H1 (cell line): ENCODE data around the gene CCNE1. TPM values are rescaled to one million over a fixed set of nuclear protein-coding genes. Genes with fewer than 3 reads are reported as not detected.

Source experiments
- CTCF ChIA-PET: fragments of 300-600 bp; sonication (Branson Sonifier 250); formaldehyde crosslinking; loops from one replicate; lab custom pipeline; 2021; ENCODE audit not compliant: partially characterized antibody; lab: Charles Lee
- POLR2A ChIA-PET: fragments of 300-600 bp; sonication (Branson Sonifier 250); formaldehyde crosslinking; loops from one replicate; lab custom pipeline; 2021; ENCODE audit warnings: inconsistent platforms; ENCODE audit not compliant: partially characterized antibody; lab: Charles Lee
- DNase-seq, 2 experiments: peaks; one replicate each; pipeline versions ENCODE4 v3.0.0 to v3.0.0-alpha.2; 2010 to 2022; ENCODE audit warnings: low spot score in 2 of 2, low read depth in 1 of 2, mixed read lengths in 1 of 2
- FAIRE-seq: peaks from 2 replicates; lab custom pipeline; 2011; peaks lifted over from hg19 to GRCh38; lab: Jason Lieb, UNC
- H2AFZ ChIP-seq: 2 replicates; pipeline ENCODE4 v1.8.1; 2012; ENCODE audit warnings: low read length, inconsistent platforms
- H2AK5ac ChIP-seq: 2 replicates; pipeline ENCODE4 v1.6.1; 2013; ENCODE audit warnings: low read depth, low read length
- H2BK120ac ChIP-seq: replicated peaks from 2 replicates; pipeline ENCODE3; 2013; ENCODE audit warnings: low read depth, low read length, inconsistent platforms
- H2BK12ac ChIP-seq: 2 replicates; pipeline ENCODE4 v1.6.1; 2013; ENCODE audit warnings: low read depth, low read length
- H2BK15ac ChIP-seq: 2 replicates; pipeline ENCODE4 v1.6.1; 2013; ENCODE audit warnings: low read length
- H2BK20ac ChIP-seq: 2 replicates; pipeline ENCODE4 v1.6.1; 2013; ENCODE audit warnings: low read length
- H2BK5ac ChIP-seq: 2 replicates; pipeline ENCODE4 v1.6.1; 2013; ENCODE audit warnings: low read depth, low read length
- H3K14ac ChIP-seq: 2 replicates; pipeline ENCODE4 v1.6.1; 2013; ENCODE audit warnings: inconsistent platforms; ENCODE audit not compliant: insufficient read length
- H3K18ac ChIP-seq: 2 replicates; pipeline ENCODE4 v1.6.1; 2013; ENCODE audit warnings: low read length; ENCODE audit errors: extremely low read depth
- H3K23ac ChIP-seq: 2 replicates; pipeline ENCODE4 v1.6.1; 2013; ENCODE audit warnings: inconsistent platforms; ENCODE audit not compliant: insufficient read length
- H3K23me2 ChIP-seq: 2 replicates; pipeline ENCODE4 v1.6.1; 2013; ENCODE audit warnings: low read depth, low read length
- H3K27ac ChIP-seq: 2 replicates; pipeline ENCODE4 v1.6.1; 2011; ENCODE audit warnings: low read depth, low read length, inconsistent platforms
- H3K27me3 ChIP-seq, 4 experiments: replicated peaks in 1 of 4; 1 replicate in 1 of 4; 2 replicates in 3 of 4; pipeline versions ENCODE4 v1.6.1 to v1.8.1; 2011 to 2013; ENCODE audit warnings: low read length in 3 of 4, mild to moderate bottlenecking in 3 of 4, inconsistent platforms in 2 of 4, mixed read lengths in 2 of 4, moderate library complexity in 1 of 4; ENCODE audit not compliant: control insufficient read depth in 3 of 4, insufficient read depth in 3 of 4; ENCODE audit errors: extremely low read depth in 1 of 4
- H3K36me3 ChIP-seq, 4 experiments: 2 replicates each; pipeline versions ENCODE4 v1.6.1 to v1.8.1; 2011 to 2013; ENCODE audit warnings: mild to moderate bottlenecking in 4 of 4, low read length in 3 of 4, moderate library complexity in 2 of 4, control low read depth in 1 of 4, inconsistent platforms in 1 of 4; ENCODE audit not compliant: insufficient read depth in 4 of 4, control insufficient read depth in 2 of 4
- H3K4ac ChIP-seq: replicated peaks from 2 replicates; pipeline ENCODE3; 2013; ENCODE audit warnings: low read length, low read depth, mixed read lengths, inconsistent platforms; ENCODE audit not compliant: insufficient read length
- H3K4me1 ChIP-seq, 4 experiments: replicated peaks in 1 of 4; 1 replicate in 1 of 4; 2 replicates in 3 of 4; pipeline versions ENCODE4 v1.6.1 to v1.8.1; 2011 to 2013; ENCODE audit warnings: low read length in 3 of 4, inconsistent platforms in 2 of 4, mixed read lengths in 1 of 4; ENCODE audit not compliant: insufficient read depth in 4 of 4, control insufficient read depth in 3 of 4
- H3K4me2 ChIP-seq, 2 experiments: 2 replicates each; pipeline versions ENCODE4 v1.6.1 to v1.8.1; 2011 to 2013; ENCODE audit warnings: low read depth in 2 of 2, low read length in 2 of 2, control low read depth in 1 of 2, inconsistent platforms in 1 of 2, mild to moderate bottlenecking in 1 of 2; ENCODE audit not compliant: insufficient read depth in 1 of 2
- H3K4me3 ChIP-seq, 4 experiments: fragments of 200-600, 300-600 bp in 1 of 4; sonication (generic), shearing (Covaris generic), sonication (Bioruptor Twin) in 1 of 4; 2 replicates each; pipeline versions ENCODE4 v1.5.1 to v1.8.1; 2011 to 2016; ENCODE audit warnings: low read length in 4 of 4, low read depth in 3 of 4, control low read depth in 2 of 4, inconsistent platforms in 2 of 4, mild to moderate bottlenecking in 2 of 4, mixed read lengths in 1 of 4, moderate library complexity in 1 of 4; ENCODE audit not compliant: insufficient read depth in 2 of 4; ENCODE audit errors: extremely low read depth in 1 of 4
- H3K56ac ChIP-seq: replicated peaks from 2 replicates; pipeline ENCODE3; 2013; ENCODE audit warnings: low read depth, mild to moderate bottlenecking, mixed read lengths, low read length, inconsistent platforms; ENCODE audit not compliant: insufficient read length
- H3K79me1 ChIP-seq: 2 replicates; pipeline ENCODE4 v1.6.1; 2013; ENCODE audit warnings: low read depth, low read length, control low read depth
- H3K79me2 ChIP-seq, 2 experiments: 2 replicates each; pipeline versions ENCODE4 v1.6.1 to v1.8.1; 2012 to 2013; ENCODE audit warnings: low read length in 2 of 2, mild to moderate bottlenecking in 2 of 2, inconsistent platforms in 1 of 2; ENCODE audit not compliant: insufficient read depth in 2 of 2, control insufficient read depth in 1 of 2
- H3K9ac ChIP-seq, 4 experiments: replicated peaks in 1 of 4; 1 replicate in 1 of 4; 2 replicates in 3 of 4; pipeline versions ENCODE4 v1.6.1 to v1.8.1; 2011 to 2013; ENCODE audit warnings: low read depth in 3 of 4, low read length in 3 of 4, control low read depth in 2 of 4, mild to moderate bottlenecking in 2 of 4, moderate library complexity in 2 of 4, inconsistent platforms in 1 of 4; ENCODE audit errors: extremely low read depth in 1 of 4
- H3K9me3 ChIP-seq, 2 experiments: 2 replicates each; pipeline versions ENCODE4 v1.6.1 to v1.8.1; 2012 to 2013; ENCODE audit warnings: mild to moderate bottlenecking in 2 of 2, moderate library complexity in 2 of 2, control low read depth in 1 of 2, inconsistent platforms in 1 of 2, low read depth in 1 of 2, low read length in 1 of 2, mixed read lengths in 1 of 2; ENCODE audit not compliant: insufficient read depth in 2 of 2
- H4K20me1 ChIP-seq, 2 experiments: replicated peaks in 1 of 2; 2 replicates each; pipeline versions ENCODE3 to v1.8.1; 2011 to 2013; ENCODE audit warnings: inconsistent platforms in 2 of 2, low read length in 2 of 2, mild to moderate bottlenecking in 1 of 2; ENCODE audit not compliant: insufficient read depth in 2 of 2, control insufficient read depth in 1 of 2
- H4K5ac ChIP-seq: 2 replicates; pipeline ENCODE4 v1.6.1; 2013; ENCODE audit warnings: low read length, low read depth, mixed read lengths, inconsistent platforms; ENCODE audit not compliant: insufficient read length
- H4K8ac ChIP-seq: 2 replicates; pipeline ENCODE4 v1.8.0; 2013; ENCODE audit warnings: mild to moderate bottlenecking, moderate library complexity, low read length, inconsistent platforms; ENCODE audit not compliant: insufficient read depth; ENCODE audit errors: extremely low read depth
- H4K91ac ChIP-seq: replicated peaks from 2 replicates; pipeline ENCODE3; 2013; ENCODE audit warnings: low read length, mixed read lengths, inconsistent platforms; ENCODE audit not compliant: insufficient read length
- E2F6 ChIP-seq: IDR thresholded peaks from 2 replicates; pipeline ENCODE4 v1.6.1; 2012; ENCODE audit warnings: inconsistent platforms
- FOSL1 ChIP-seq: IDR thresholded peaks from 2 replicates; pipeline ENCODE4 v1.6.1; 2011; ENCODE audit warnings: mild to moderate bottlenecking, low read depth, low read length, moderate library complexity; ENCODE audit not compliant: insufficient read depth
- NANOG ChIP-seq: IDR thresholded peaks from 2 replicates; pipeline ENCODE4 v1.6.1; 2011; ENCODE audit warnings: low read length, low read depth, mild to moderate bottlenecking, inconsistent platforms; ENCODE audit not compliant: insufficient read depth, poor library complexity, severe bottlenecking
- RAD21 ChIP-seq, 2 experiments: IDR thresholded peaks in 1 of 2; conservative IDR thresholded peaks in 1 of 2; 2 replicates each; pipeline ENCODE4 v1.6.1; 2011; ENCODE audit warnings: low read depth in 2 of 2, low read length in 2 of 2, improper control_type of control experiment in 1 of 2, inconsistent platforms in 1 of 2, mild to moderate bottlenecking in 1 of 2, moderate library complexity in 1 of 2
- RXRA ChIP-seq: IDR thresholded peaks from 2 replicates; pipeline ENCODE4 v1.6.1; 2011; ENCODE audit warnings: low read depth, mild to moderate bottlenecking, low read length, moderate library complexity; ENCODE audit not compliant: insufficient read depth
- SIX5 ChIP-seq: IDR thresholded peaks from 2 replicates; pipeline ENCODE4 v1.6.1; 2011; ENCODE audit warnings: mild to moderate bottlenecking, low read depth, low read length
- WGBS, 2 experiments: shearing (Covaris generic) in 1 of 2; methylation state at CpG; one replicate each; pipeline versions ENCODE4 v1.1.6 to v1.1.7; 2013 to 2015; ENCODE audit warnings: low lambda C conversion rate in 2 of 2, mixed read lengths in 2 of 2, inconsistent platforms in 1 of 2, low coverage in 1 of 2, missing lambda C conversion rate in 1 of 2; ENCODE audit not compliant: insufficient replicate concordance in 2 of 2, insufficient coverage in 1 of 2, insufficient read length in 1 of 2; ENCODE audit errors: extremely low coverage in 1 of 2, missing lambda C conversion rate in 1 of 2; 5-methylcytosine and 5-hydroxymethylcytosine counted together
- polyA plus RNA-seq, 7 experiments: library from polyadenylated mRNA; depleted of rRNA in 3 of 7; stranded (reverse) in 5 of 7; unstranded in 2 of 7; fragments of >200 nt in 5 of 7; fragments of 200-250 nt in 2 of 7; gene quantifications; 1 replicate in 5 of 7; 2 replicates in 1 of 7; 4 replicates in 1 of 7; pipeline versions ENCODE4 v1.2.1 to v1.2.3, GENCODE V29; 2011 to 2013; ENCODE audit warnings: missing spikeins in 2 of 7, mixed read lengths in 2 of 7
- total RNA-seq: library from RNA; stranded (reverse); fragmentation: NEBNext Ultra II Directional; extraction: Animal tissue kit (Norgen Biotek cat#: 25700); gene quantifications from 2 replicates; pipeline ENCODE4 v1.2.1, GENCODE V29; 2021

The CCNE1 gene
- total and polyA plus RNA-seq, 2 of the 8 experiments (the other 6 are each of a cell fraction or from before 2014, with no cell fraction given) = 43.2 to 44.6 TPM

DNA sequence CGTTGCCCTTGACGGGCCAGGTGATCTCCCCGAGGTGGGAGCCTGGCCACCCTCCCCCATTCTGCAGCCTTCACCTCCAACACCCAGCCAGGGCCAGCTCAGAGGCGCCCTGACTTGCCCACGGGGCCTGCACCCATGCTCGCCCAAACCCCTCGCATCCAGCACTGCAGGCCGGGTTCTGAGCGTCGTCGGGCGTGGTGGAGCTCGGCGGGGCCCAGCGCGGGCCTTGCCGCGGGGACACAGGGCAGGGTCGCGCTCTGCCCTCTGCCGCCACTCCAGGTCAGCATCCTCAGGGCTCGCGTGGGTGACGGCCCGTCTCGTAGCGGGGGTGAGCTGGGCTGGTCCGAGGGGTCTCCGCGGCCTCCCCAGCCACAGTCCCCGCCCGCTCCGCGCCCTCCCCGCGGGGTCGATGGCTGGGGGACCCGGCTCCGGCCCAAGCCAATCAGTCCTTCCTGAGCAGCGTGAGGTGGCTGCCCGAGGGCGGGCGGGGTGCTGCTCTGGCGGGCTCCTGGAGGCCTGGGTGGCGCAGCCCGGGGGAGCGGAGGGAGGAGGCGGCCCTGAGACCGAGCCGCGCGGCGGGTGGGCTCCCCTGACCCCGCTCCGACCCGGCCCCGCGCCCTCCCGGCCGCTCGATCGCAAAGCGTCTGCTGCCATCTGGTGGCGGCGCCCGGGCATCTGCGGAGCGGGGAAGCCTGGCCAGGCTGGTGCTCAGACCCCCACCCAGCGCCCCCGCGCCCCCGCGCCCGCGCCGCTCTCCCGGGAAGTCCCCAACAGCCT lies 61.4 kb downstream of the CCNE1 start:
- H3K14ac ChIP-seq = no peak overlapping the region
- H2AK5ac ChIP-seq = no peak overlapping the region
- H3K4me1 ChIP-seq = peaks cover 0 to 4% (median 1%) of the 10 kb centered on the region in 4 experiments; a peak in 4 of 7 replicates
- ChIA-PET POLR2A (interaction anchor here (1.3 kb wide), 1 partner anchor 143 kb away, joined by 3 read pairs; no protein-coding TSS in a partner anchor), CTCF (interaction anchor here (0.6 to 8.8 kb wide), 42 partner anchors 9 to 179 kb away, joined by 3 to 134 read pairs (median 5); no protein-coding TSS in a partner anchor)
- H4K5ac ChIP-seq = no peak overlapping the region
- H3K27me3 ChIP-seq = peaks cover 0 to 14% (median 10%) of the 10 kb centered on the region in 4 experiments; a peak in 6 of 7 replicates
- H3K4me3 ChIP-seq = peak overlapping the region; percentile 24 to 70 (median 48)
- H2BK120ac ChIP-seq = no peak overlapping the region
- H4K20me1 ChIP-seq = no peaks in the 10 kb centered on the region
- WGBS, 2 experiments = 10% methylated on average over 22 of the region's 77 CpGs; no CpG with 5 or more reads in 1 of the 2 experiments
- no peak overlapping the region for H3K27ac ChIP-seq
- H3K79me2 ChIP-seq = no peaks in the 10 kb centered on the region
- peaks cover 9% of the 10 kb centered on the region; the same call in 1 of the 2 replicates for H3K23me2 ChIP-seq
- no peaks in the 10 kb centered on the region for H3K36me3 ChIP-seq
- H4K8ac ChIP-seq = peak overlapping the region; percentile 80
- H3K4ac ChIP-seq = no peak overlapping the region
- H4K91ac ChIP-seq = peak overlapping the region; percentile 42
- no peaks in the 10 kb centered on the region for H3K9me3 ChIP-seq
- H2BK12ac ChIP-seq = peak overlapping the region; percentile 39; the same call in 1 of the 2 replicates
- H3K4me2 ChIP-seq = peak overlapping the region; percentile 40 to 87
- H3K9ac ChIP-seq = no peak overlapping the region; a peak in 1 of 7 replicates
- no peak overlapping the region for H2BK20ac ChIP-seq
- H2AFZ ChIP-seq = no peak overlapping the region; the same call in 1 of the 2 replicates
- H3K23ac ChIP-seq = no peak overlapping the region
- H3K56ac ChIP-seq = no peak overlapping the region
- H3K79me1 ChIP-seq = no peaks in the 10 kb centered on the region
- FAIRE-seq (no peak), DNase-seq (peak in 1 of 2 experiments; percentile 94)
- H2BK5ac ChIP-seq = no peak overlapping the region; the same call in 1 of the 2 replicates
- peak overlapping the region; percentile 87; the same call in 1 of the 2 replicates for H3K18ac ChIP-seq
- peak overlapping the region; percentile 29; the same call in 1 of the 2 replicates for H2BK15ac ChIP-seq
- TF ChIP-seq RAD21 (IDR thresholded peaks at IDR 0.05 in 1 of 2, conservative IDR thresholded peaks at IDR 0.05 in 1 of 2; ENCODE audit: low read depth in 2 of 2, low read length in 2 of 2) (peak; percentile 87 to 90), E2F6 (0 out of 2 replicates have a peak, but pooled peaks have one; percentile 17), FOSL1 (no peak), SIX5 (no peak), RXRA (0 out of 2 replicates have a peak, but pooled peaks have one; percentile 51), NANOG (no peak)
